ENCODE data around the gene ERBB4.

Gene ERBB4

DNA sequence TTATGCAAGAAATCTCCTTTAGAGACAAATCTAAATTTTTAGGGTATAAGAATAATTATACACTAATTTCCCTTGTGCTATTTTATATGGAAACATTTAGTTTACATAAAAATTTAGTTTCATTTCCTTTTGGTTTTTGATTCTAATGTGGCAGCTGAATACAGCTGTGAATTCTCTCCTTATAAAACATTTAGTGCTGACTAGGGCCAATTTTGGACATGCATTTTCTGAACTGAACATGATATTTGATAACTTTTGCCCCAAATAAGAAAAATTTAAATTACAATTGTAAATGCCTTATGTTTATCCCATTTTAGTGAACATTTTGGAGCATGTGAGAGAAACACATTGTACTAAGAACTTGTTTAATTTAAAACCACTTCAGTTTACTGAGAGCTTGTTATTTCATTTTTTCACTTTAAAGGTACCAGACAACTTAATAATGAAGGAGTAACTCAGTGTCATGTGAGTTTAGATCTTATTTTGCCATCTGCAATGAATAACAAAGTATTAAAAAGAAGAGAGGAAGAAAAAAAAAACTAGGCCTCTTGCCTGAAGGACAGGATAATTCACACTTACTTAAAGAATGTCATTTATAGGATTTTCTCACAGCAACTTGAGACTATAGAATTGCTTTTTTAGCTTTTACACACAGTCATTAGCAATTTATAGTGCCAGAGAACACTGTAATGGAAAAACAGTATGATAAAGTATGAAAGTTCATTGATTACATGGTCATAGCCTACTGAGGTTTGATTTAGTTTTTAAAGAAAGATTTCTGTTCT, 209.7 kb downstream of the ERBB4 start:
- Histone ChIP-seq H3K4me2 (no peak overlapping the region), H3K27me3 (ENCODE audit: insufficient read depth, low read depth) (no peaks in the 10 kb centered on the region), H4K20me1 (ENCODE audit: insufficient read depth) (no peaks in the 10 kb centered on the region), H3K27ac (no peak overlapping the region), H3K4me1 (ENCODE audit: low read depth, poor library complexity, severe bottlenecking) (no peaks in the 10 kb centered on the region), H3K79me2 (ENCODE audit: insufficient read depth, low read depth) (no peaks in the 10 kb centered on the region), H3K4me3 (IDR thresholded peaks at IDR 0.05; ENCODE audit: insufficient read depth, low read depth, low read length) (no peak overlapping the region), H3K9ac (no peak overlapping the region), H2AFZ (ENCODE audit: low read depth) (no peak overlapping the region), H3K36me3 (ENCODE audit: insufficient read depth) (no peaks in the 10 kb centered on the region)
- TF ChIP-seq, protein P1, sequence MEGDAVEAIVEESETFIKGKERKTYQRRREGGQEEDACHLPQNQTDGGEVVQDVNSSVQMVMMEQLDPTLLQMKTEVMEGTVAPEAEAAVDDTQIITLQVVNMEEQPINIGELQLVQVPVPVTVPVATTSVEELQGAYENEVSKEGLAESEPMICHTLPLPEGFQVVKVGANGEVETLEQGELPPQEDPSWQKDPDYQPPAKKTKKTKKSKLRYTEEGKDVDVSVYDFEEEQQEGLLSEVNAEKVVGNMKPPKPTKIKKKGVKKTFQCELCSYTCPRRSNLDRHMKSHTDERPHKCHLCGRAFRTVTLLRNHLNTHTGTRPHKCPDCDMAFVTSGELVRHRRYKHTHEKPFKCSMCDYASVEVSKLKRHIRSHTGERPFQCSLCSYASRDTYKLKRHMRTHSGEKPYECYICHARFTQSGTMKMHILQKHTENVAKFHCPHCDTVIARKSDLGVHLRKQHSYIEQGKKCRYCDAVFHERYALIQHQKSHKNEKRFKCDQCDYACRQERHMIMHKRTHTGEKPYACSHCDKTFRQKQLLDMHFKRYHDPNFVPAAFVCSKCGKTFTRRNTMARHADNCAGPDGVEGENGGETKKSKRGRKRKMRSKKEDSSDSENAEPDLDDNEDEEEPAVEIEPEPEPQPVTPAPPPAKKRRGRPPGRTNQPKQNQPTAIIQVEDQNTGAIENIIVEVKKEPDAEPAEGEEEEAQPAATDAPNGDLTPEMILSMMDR (conservative IDR thresholded peaks at IDR 0.05; ENCODE audit: low read depth, low read length): no peak

DNA sequence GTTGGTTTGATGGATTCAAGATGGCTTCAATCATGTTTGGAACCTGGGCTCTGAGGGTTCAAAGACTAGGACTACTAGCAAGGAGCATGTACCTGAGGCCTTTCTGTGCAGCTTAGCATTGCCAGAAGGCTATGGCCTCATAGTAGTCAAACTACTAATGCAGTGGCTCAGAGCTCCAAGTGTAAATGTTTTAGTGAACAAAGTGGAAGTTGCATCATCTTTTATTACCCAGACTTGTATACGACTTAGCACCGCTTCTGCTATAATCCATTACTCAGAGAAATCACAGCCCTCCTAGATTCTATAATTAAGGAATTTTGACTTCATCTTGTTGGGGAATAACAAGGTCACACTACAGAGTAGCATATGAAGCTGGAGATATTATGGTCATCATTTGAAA, 210.5 kb downstream of the ERBB4 start:
- H3K27ac ChIP-seq: no peak overlapping the region
- H3K36me3 ChIP-seq (ENCODE audit: insufficient read depth): no peaks in the 10 kb centered on the region
- no peaks in the 10 kb centered on the region for H3K27me3 ChIP-seq (ENCODE audit: insufficient read depth, low read depth)

DNA sequence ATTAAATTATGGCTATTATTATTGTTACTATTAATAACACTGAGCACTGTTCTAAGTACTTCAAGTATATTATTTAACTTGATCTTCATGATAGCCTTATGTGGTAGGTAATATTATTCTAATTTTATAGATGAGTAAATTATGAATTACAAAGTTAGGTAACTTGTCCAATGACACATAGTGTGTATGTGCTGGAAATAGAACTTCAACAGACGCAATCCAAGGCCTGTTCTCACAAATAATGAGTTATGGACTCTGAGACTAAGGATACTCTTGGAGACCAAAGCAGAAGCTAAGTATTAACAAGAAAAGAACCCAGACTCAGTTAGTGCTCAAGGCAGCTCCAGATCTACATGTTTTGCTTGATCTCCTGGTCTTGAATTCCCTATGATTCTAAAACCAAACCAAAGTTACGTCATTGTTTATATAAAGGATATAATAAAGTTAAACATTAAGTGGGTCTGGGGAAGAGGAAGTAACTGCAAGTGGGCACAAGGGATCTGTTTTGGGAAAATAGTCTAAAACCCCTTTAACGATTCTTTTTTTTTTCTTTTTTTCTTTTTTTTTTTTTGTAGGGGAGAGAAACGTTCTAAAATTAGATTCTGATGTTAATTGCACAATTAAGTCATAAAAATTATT, 211.3 kb downstream of the ERBB4 start:
- Histone ChIP-seq H3K79me2 (ENCODE audit: insufficient read depth, low read depth) (no peaks in the 10 kb centered on the region), H3K27ac (no peak overlapping the region), H2AFZ (ENCODE audit: low read depth) (no peak overlapping the region), H3K4me3 (IDR thresholded peaks at IDR 0.05; ENCODE audit: insufficient read depth, low read depth, low read length) (no peak overlapping the region), H3K27me3 (ENCODE audit: insufficient read depth, low read depth) (no peaks in the 10 kb centered on the region), H4K20me1 (ENCODE audit: insufficient read depth) (no peaks in the 10 kb centered on the region), H3K4me1 (ENCODE audit: low read depth, poor library complexity, severe bottlenecking) (no peaks in the 10 kb centered on the region), H3K9ac (no peak overlapping the region), H3K36me3 (ENCODE audit: insufficient read depth) (no peaks in the 10 kb centered on the region), H3K4me2 (no peak overlapping the region)
- TF ChIP-seq, protein P1 (conservative IDR thresholded peaks at IDR 0.05; ENCODE audit: low read depth, low read length): no peak

More for the DNA sequence above, 210.5 kb downstream of the ERBB4 start:
- Histone ChIP-seq H3K4me2 (no peak overlapping the region), H3K4me3 (IDR thresholded peaks at IDR 0.05; ENCODE audit: insufficient read depth, low read depth, low read length) (no peak overlapping the region), H3K79me2 (ENCODE audit: insufficient read depth, low read depth) (no peaks in the 10 kb centered on the region), H2AFZ (ENCODE audit: low read depth) (no peak overlapping the region), H4K20me1 (ENCODE audit: insufficient read depth) (no peaks in the 10 kb centered on the region), H3K9ac (no peak overlapping the region), H3K4me1 (ENCODE audit: low read depth, poor library complexity, severe bottlenecking) (no peaks in the 10 kb centered on the region)
- TF ChIP-seq, protein P1 (conservative IDR thresholded peaks at IDR 0.05; ENCODE audit: low read depth, low read length): no peak

DNA sequence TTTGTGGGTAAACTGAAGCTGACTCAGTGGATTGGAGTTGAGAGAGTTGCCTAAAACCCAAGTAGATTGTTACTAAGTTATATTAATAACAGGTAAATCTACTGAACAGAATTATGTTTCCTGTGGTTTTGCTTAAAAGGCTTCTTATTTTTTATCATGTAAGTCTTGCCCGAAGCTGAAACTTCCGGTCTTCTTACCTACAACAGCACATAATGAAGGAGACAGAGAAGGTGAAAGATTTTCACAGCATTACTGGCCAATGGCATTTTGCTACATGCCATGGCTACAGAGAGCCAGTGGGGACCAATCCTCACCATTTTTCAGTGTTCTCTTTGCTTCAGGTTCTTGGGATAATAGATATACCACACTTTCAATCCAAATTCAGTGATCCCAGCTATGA, 220.0 kb downstream of the ERBB4 start:
- Histone ChIP-seq H3K4me2 (no peak overlapping the region), H3K27ac (no peak overlapping the region), H3K9ac (no peak overlapping the region), H3K36me3 (ENCODE audit: insufficient read depth) (no peaks in the 10 kb centered on the region), H2AFZ (ENCODE audit: low read depth) (no peak overlapping the region), H3K79me2 (ENCODE audit: insufficient read depth, low read depth) (no peaks in the 10 kb centered on the region), H3K4me1 (ENCODE audit: low read depth, poor library complexity, severe bottlenecking) (no peaks in the 10 kb centered on the region), H3K4me3 (IDR thresholded peaks at IDR 0.05; ENCODE audit: insufficient read depth, low read depth, low read length) (no peak overlapping the region), H4K20me1 (ENCODE audit: insufficient read depth) (no peaks in the 10 kb centered on the region), H3K27me3 (ENCODE audit: insufficient read depth, low read depth) (no peaks in the 10 kb centered on the region)
- TF ChIP-seq, protein P1 (conservative IDR thresholded peaks at IDR 0.05; ENCODE audit: low read depth, low read length): no peak

Data from KMS-11 (cell line).